GM12872 (cell line): ENCODE measurements around the gene MOCS1.

ENCODE experiments used
- TF ChIP-seq, protein P1 (sequence below): IDR thresholded peaks from 3 replicates; pipeline ENCODE4 v1.5.1; 2011; ENCODE audit warnings: low read depth, mild to moderate bottlenecking, low read length, moderate library complexity; ENCODE audit not compliant: insufficient read depth

Gene MOCS1

DNA sequence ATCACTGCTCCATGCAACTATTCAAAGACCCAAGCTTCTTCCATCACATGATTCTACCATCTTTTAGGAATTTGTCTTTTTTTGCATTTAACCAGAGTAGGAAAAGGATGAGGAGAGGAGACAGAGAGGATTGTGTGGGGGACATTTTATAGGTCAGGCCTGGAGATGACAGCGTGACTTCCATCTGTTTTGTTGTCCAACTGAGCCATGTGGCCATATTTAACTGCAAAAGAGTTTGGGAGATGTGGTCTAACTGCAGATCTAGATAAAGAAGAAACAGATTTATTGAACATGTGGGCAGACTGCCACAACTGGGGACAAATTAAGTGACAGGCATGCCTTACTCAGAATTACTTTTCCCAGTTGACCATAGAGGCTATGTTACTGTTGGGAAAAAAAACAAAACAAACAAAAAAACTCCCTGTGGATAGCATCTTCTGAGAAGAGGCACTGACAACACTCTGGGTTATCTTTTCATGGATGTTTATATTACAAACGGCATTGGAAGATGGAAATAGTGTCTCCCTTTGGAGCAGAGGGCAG, 18.9 kb upstream of the MOCS1 start:
- TF ChIP-seq, protein P1, sequence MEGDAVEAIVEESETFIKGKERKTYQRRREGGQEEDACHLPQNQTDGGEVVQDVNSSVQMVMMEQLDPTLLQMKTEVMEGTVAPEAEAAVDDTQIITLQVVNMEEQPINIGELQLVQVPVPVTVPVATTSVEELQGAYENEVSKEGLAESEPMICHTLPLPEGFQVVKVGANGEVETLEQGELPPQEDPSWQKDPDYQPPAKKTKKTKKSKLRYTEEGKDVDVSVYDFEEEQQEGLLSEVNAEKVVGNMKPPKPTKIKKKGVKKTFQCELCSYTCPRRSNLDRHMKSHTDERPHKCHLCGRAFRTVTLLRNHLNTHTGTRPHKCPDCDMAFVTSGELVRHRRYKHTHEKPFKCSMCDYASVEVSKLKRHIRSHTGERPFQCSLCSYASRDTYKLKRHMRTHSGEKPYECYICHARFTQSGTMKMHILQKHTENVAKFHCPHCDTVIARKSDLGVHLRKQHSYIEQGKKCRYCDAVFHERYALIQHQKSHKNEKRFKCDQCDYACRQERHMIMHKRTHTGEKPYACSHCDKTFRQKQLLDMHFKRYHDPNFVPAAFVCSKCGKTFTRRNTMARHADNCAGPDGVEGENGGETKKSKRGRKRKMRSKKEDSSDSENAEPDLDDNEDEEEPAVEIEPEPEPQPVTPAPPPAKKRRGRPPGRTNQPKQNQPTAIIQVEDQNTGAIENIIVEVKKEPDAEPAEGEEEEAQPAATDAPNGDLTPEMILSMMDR: no peak

DNA sequence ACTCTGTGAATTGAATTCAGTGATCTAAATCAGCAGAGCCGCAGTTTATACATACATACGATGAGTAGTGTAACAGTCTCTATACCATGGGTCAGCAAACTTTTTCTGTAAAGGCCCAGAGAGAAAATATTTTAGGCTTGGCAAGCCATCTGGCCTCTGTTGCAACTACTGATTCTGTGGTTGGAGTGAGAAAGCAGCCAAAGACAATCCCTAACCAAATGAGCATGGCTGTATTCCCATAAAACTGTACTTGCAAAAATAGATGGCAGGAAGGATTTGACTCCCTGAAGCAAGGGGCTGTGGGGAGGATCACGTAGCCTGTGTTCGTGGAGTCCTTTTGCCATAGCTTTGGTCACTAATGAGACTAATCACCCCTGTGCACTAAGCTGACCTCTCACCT, 17.9 kb upstream of the MOCS1 start:
- TF ChIP-seq, protein P1: no peak

DNA sequence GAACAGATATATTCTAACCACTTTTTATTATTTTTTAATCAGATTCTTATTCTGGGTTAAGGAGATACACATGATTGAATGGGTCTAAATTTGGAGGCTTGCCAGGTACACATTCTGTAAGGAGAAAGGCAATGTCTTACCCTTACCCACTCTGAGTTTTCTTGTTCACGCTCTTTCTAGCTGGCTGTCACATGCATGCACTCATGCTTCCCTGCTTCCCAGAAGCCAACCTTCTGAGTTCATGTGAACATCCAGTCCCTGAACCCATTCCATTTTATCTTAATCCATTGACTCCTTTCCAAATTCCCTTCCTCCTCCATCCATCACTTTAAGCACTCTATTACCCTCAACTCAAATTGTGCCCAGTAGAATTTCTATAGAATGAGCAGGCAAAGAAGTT, 17.5 kb upstream of the MOCS1 start:
- TF ChIP-seq, protein P1: no peak

DNA sequence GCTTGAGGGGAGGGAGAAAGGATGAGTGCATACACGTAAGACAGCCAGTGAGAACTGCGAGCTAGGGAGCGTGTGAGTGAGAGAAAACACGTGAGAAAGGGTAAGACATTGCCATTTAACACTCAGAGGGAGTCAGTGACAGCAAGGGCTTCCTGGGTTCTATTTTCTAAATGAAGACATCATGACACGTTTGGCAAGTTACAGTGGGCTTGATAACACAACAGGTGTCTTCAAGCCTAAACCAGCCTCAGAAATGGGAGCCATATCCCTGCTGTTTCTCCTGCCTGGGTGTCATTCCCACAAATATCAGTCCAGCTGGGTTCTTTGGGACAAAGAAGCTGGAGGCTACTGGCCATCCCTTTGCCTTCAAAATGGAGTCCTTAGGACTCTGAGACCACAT, 16.9 kb upstream of the MOCS1 start:
- TF ChIP-seq, protein P1: no peak

DNA sequence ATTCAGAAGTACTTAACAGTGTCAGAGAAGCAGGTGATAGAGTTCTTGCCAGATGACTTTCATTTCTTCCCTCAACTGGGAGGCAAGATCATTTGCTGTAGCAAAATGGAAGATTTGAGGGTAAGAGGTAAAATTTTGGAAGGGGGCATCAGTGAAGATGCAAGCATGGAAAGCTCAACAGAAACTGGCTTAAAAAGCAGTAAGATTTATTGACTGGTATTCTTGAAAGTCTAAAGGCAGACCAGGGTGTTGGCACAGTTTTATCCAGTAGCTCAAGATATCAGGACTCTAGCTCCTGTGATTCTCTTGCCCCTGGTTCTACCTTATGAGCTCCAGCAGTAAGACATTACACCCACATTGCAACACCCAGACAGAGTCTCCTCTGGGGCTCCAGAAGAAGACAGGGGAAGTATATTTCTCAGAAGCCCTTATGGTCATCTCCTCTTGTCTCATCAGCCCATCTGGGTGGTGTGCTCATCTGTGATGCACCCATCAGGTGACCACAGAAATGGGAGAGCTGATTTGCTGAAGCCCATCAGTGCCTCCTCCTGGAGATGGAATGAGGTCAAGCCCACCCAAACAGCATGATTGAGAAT, 16.0 kb upstream of the MOCS1 start:
- TF ChIP-seq, protein P1: no peak

DNA sequence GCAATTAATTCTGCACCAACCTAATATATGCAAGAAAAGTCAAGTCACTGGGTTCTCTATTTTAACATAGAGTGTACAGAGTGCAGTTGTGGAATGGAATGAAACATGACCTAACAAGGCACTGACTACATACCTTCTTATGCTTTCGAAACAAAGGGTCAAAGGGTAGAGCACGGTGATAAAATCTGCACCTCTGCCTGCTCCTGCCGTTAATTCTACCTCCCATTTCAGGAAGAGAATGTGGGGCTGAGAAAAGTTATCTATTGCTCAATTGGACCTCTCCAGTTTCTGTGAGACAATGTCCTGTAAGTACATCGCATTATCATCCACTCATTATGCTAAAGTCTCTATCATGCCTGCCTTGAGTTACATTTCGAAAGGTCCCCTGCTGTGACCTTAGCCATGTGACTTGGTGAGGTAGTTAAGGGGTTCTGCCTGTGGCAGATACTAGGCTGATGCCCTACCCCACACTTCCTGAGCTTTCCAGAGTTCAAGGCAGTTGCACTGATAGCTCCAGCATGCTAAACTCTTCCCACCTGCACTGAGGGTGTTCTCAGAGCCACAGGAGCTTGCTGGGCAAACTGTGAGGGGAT, 14.0 kb upstream of the MOCS1 start:
- TF ChIP-seq, protein P1: no peak

DNA sequence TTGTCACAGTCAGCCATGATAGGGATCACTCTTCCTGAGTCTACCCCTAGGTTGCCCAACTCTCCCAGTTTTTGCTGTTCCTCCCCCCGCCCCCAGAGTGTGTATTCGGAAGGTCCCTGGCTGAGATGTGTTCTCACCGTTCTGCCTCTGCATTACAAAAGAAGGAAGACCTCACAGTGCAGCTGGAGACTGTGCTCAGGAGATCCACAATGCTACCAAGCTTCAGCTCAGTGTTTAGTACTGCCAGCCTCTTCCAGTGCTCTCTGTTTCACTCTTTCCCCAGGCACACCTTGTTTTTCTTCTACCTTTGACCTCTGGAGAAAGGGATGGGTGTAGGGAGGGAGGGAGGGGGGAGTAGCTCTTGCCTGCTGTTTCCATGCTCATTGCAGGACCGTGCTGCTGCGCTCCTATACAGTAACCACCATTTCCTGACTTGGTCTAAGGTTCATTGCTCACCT, 13.4 kb upstream of the MOCS1 start:
- TF ChIP-seq, protein P1: no peak
